Measurements from ENCODE around the gene ASB9. TPM values are rescaled to one million over a fixed set of nuclear protein-coding genes. Genes with fewer than 3 reads are reported as not detected.
"Not testable (repeated sequence)": the region's sequence is repeated elsewhere in the genome, so short reads cannot be mapped to it uniquely, and the experiment has no call there.

Gene ASB9
- polyA plus RNA-seq, 4 donors, result 11.2 to 14.1 (median 12.8) TPM

GRCh38 chrX:15242899-15243555 is 26.9 kb downstream of the ASB9 start:
- peak; percentile 6 to 16 (median 10) for DNase-seq (ENCODE audit: low read depth in 4 of 4, low spot score in 3 of 4)

GRCh38 chrX:15241301-15241700 is 28.6 kb downstream of the ASB9 start:
- no peak for DNase-seq (ENCODE audit: low read depth in 4 of 4, low spot score in 3 of 4)

GRCh38 chrX:15240414-15240813 is 29.5 kb downstream of the ASB9 start:
- DNase-seq (ENCODE audit: low read depth in 4 of 4, low spot score in 3 of 4), result no peak

- no peak for DNase-seq (ENCODE audit: low read depth in 4 of 4, low spot score in 3 of 4)
Observed at GRCh38 chrX:15236146-15236545, 33.7 kb downstream of the ASB9 start.

- DNase-seq (ENCODE audit: low read depth in 4 of 4, low spot score in 3 of 4), result no peak
Observed at GRCh38 chrX:15235001-15235400, 34.9 kb downstream of the ASB9 start.

GRCh38 chrX:15233416-15234015 is 36.4 kb downstream of the ASB9 start:
- DNase-seq (ENCODE audit: low read depth in 4 of 4, low spot score in 3 of 4), result no peak

- DNase-seq (ENCODE audit: low read depth in 4 of 4, low spot score in 3 of 4), result no peak
Observed at GRCh38 chrX:15224747-15225146, 45.1 kb downstream of the ASB9 start.

GRCh38 chrX:15221321-15221720 is 48.6 kb downstream of the ASB9 start:
- no peak for DNase-seq (ENCODE audit: low read depth in 4 of 4, low spot score in 3 of 4)

GRCh38 chrX:15217161-15217560 is 52.7 kb downstream of the ASB9 start:
- no peak for DNase-seq (ENCODE audit: low read depth in 4 of 4, low spot score in 3 of 4)

- no peak for DNase-seq (ENCODE audit: low read depth in 4 of 4, low spot score in 3 of 4)
Observed at GRCh38 chrX:15216280-15216679, 53.6 kb downstream of the ASB9 start.

GRCh38 chrX:15215366-15215765 is 54.5 kb downstream of the ASB9 start:
- DNase-seq (ENCODE audit: low read depth in 4 of 4, low spot score in 3 of 4), result no peak

- DNase-seq (ENCODE audit: low read depth in 4 of 4, low spot score in 3 of 4), result no peak
Observed at GRCh38 chrX:15214588-15214987, 55.3 kb downstream of the ASB9 start.

GRCh38 chrX:15209096-15209495 is 60.8 kb downstream of the ASB9 start:
- no peak for DNase-seq (ENCODE audit: low read depth in 4 of 4, low spot score in 3 of 4)

- DNase-seq (ENCODE audit: low read depth in 4 of 4, low spot score in 3 of 4), result no peak
Observed at GRCh38 chrX:15207994-15208393, 61.9 kb downstream of the ASB9 start.

GRCh38 chrX:15207384-15207783 is 62.5 kb downstream of the ASB9 start:
- DNase-seq (ENCODE audit: low read depth in 4 of 4, low spot score in 3 of 4), result no peak

GRCh38 chrX:15206306-15206705 is 63.6 kb downstream of the ASB9 start:
- no peak for DNase-seq (ENCODE audit: low read depth in 4 of 4, low spot score in 3 of 4)

- no peak for DNase-seq (ENCODE audit: low read depth in 4 of 4, low spot score in 3 of 4)
Observed at GRCh38 chrX:15204130-15204751, 65.6 kb downstream of the ASB9 start.

- no peak for DNase-seq (ENCODE audit: low read depth in 4 of 4, low spot score in 3 of 4)
Observed at GRCh38 chrX:15203694-15204093, 66.2 kb downstream of the ASB9 start.

GRCh38 chrX:15202454-15203177 is 67.3 kb downstream of the ASB9 start:
- no peak for DNase-seq (ENCODE audit: low read depth in 4 of 4, low spot score in 3 of 4)

GRCh38 chrX:15200871-15201270 is 69.0 kb downstream of the ASB9 start:
- no peak for DNase-seq (ENCODE audit: low read depth in 4 of 4, low spot score in 3 of 4)

GRCh38 chrX:15198608-15199202 is 71.2 kb downstream of the ASB9 start:
- DNase-seq (ENCODE audit: low read depth in 4 of 4, low spot score in 3 of 4), result not testable (repeated sequence)
